GM18520 (cell line): Measurements from ENCODE around the gene RFX1.
"Not testable (repeated sequence)": the region's sequence is repeated elsewhere in the genome, so short reads cannot be mapped to it uniquely, and the experiment has no call there.

ENCODE experiments used
- ATAC-seq: cut with Tn5 transposase; IDR thresholded peaks from one replicate; pipeline ENCODE4 v1.9.1; 2021; ENCODE audit not compliant: unreplicated experiment

RFX1 gene

DNA sequence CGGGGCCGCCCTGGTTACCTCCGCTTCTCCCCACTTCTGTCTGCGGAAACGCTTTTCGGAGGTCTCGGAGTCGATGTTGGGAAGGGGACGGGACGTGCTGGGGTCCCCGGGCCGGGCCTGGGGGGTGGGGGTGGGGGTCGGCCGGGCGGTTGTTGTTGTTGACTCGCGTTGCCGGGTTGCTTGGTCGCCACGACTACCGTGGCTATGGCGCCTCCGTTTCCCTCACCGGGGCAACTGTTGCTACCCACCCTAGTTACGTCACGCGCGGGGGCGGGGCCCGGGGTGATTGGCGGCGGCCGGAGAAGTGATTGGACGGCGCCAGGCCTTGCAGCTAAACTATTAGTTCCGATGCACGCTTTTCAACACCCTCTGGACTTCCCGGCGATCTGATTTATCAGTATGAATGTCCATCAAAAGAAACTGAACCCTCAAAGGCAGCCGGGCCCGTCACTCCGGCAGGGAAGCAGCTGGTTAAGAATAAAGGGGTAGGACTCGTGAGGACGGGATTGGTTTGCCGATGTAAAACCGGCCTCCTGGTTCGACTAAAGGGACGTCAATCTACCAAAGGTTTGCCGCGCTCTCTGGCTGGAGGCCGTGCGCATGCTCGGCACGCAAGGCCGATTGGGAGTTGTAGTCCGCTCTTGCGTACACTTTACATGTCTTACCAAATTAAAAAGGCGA lies at the start of gene RFX1:
Gene RFX1 (minus strand): TSS at position 236 of the 681 bp plus-strand sequence. CDS start 12,477 bp downstream, outside the sequence.
- peak; percentile 75 for ATAC-seq

DNA sequence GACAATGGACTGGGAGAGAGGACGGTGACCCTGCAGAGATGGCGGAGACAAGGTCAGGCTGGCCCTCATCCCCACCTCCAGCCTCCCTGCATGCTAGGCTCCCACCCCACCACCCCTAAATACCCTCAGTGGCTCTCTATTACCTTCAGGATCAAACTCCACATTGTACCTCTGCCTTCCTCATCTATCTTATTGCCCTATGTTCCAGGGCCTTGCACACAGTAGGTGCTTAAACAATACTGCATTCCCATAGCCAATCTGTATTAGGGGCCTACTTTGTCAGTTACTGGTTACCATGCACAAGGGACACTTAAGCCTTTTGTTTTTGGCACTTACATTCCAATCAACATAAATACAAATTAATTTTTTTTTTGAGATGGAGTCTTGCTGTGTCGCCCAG lies 49.3 kb upstream of the RFX1 start:
- no peak for ATAC-seq

DNA sequence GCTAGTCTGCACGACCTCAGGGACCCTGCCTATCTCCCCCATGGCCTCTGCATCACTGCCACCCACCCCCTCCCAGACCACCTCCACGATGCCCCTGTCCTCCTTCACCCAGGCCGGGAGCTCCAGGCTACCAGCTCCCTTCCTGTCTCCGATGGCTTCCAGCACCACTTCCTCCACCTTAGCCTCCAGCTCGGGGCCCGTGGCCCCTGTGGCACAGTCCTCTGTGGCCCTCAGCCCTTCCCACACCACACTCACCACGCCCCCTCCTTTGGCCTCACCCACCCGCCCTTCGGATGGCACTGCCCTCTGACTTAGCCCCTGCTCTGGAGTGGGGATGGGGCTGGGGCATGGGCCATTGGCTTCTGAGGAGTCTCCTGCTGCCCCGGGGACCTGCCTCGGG lies 48.6 kb upstream of the RFX1 start:
- no peak for ATAC-seq

DNA sequence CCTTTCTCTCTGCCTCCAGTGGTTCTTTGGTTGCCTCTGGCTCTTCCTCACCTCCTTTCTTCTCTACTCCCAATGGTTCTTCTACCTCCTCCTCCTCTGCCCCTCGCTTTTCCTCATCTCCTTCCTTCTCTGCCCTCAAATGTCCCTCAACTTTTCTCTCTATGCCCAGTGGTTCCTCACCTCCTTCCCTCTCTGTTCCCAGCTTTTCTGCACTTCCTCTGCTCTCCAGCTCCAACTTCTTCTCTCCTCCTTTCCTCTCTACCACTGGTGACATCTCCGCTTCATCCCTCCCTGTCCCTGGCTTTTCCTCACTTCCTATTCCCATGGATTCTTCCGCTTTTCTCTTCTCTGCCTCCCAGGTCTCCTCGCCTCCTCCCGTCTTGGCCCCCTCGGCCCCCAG lies 48.0 kb upstream of the RFX1 start:
- ATAC-seq = no peak

DNA sequence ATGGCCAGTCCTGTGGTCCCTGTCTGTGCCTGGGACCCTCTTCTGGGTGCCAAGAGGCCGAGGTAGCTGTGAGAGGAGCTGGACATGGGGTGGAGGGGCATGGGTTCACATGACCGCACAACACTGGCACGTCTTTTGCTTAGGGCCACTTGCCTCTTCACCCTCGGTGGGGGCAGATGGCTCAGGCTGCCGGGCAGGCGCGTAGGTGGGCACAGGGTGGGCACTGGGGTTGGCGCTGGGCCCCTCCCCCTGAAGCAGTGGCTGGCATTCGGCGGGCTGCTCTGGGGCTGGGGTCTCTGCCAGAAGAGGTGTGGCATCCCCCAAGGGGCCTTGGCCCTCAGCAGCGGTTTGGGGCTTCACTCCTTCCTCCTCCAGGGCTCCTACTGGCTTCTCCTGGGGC lies 47.4 kb upstream of the RFX1 start:
- ATAC-seq = no peak

DNA sequence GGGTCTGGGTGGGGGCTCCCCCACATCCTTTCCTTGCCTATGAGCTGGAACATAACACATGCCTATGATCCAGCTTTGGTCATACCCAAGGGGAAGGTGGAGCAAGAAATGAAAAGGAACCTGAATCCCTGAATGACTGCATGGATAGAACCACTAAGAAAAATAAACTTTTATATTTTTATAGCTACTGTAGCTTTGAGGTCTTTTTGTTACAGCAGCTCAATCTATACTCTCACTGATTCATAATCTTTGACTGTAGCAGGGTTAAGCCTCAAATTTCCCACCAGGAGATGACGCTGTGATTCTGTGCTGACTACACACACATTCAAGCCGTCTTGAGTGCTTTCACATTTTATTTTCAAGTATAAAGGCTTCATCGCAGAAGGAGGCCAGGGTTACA lies 46.9 kb upstream of the RFX1 start:
- no peak for ATAC-seq

DNA sequence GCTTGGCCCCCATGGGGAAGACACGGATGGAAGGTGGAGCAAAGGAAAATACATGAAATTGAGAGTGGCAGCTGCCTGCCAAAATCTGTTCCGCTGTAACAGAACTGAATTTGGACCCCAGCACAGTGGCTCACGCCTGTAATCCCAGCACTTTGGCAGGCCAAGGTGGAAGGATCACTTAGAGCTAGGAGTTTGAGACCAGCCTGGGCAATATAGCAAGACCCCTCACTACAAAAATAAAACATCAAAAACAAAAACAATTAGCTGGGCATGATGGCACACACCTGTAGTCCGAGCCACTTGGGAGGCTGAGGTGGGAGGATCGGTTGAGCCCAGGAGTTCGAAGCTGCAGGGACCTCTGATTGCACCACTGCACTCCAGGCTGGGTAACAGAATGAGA lies 46.4 kb upstream of the RFX1 start:
- no peak for ATAC-seq

DNA sequence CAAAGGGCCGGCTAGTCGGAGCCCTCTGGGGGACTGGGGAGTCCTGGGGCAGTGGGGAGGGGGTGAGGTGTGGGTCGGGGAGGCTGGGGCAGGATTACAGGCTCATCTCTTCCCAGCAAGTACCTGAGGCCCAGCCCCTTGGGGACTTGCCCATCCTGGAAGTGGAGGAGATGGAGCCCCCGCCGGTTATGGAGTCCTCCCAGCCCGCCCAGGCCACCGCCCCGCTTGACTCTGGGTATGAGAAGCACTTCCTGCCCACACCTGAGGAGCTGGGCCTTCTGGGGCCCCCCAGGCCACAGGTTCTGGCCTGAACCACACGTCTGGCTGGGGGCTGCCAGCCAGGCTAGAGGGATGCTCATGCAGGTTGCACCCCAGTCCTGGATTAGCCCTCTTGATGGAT lies 45.9 kb upstream of the RFX1 start:
- no peak for ATAC-seq

DNA sequence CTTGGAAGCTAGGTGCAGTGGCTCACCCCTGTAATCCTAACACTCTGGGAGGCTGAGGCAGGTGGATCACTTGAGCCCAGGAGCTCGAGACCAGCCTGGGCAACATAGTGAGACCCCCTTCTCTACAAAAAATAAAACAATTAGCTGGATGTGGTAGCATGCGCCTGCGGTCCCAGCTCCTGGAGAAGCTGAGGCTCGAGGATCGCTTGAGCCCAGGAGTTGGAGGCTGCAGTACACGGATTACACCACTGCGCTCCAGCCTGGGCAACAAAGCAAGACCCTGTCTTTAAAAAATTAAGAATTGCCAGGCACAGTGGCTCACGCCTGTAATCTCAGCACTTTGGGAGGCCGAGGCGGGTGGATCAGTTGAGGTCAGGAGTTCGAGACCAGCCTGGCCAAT lies 44.8 kb upstream of the RFX1 start:
- not testable (repeated sequence) for ATAC-seq

DNA sequence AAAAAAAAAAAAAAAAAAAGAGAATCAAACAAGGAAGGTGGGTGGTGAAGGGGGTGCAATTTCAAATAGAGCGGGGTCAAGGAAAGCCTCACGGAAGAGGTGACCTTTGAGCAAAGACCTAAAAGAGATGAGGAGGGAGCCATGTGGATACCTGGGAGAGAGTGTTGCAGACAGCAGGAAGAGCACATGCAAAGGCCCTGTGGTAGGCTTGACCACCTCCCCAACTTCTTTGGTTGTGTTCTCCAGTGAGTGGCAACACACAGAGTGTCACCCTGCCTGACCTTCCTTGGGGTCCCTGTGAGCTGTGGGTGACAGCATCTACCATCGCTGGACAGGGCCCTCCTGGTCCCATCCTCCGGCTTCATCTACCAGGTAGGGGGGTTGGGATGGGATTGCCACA lies 44.4 kb upstream of the RFX1 start:
- no peak for ATAC-seq

DNA sequence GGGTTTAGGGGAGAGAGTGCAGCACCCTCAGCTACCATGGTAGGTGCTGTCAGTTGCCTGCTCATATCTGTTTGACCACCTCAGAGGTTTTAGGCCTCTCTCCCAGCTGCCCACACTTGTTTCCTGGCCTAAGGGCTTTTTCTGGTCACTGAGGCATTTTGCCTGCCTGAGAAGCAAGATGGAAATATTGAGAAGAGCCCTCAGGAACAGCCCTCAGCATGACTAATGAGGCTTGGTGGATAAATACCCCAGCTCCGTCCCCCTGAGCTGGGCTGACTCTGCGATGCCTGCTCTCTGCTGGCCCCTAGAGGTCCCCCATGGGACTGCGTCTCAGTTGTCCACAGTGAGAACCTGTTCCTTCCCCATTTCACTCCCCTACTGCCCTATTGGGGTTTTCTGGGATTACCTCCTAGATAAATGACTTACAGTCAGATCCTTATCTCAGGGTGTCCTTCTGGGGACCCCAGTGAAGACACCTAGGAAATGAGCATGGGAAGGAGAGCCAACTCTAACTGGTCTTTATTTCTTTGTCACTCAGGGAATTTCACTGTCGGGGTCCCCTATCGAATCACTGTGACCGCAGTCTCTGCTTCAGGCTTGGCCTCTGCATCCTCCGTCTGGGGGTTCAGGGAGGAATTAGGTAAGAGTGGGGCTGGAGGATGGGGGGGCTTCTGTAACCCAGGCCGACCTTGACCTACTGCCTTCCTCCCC lies 42.5 kb upstream of the RFX1 start:
- no peak for ATAC-seq

DNA sequence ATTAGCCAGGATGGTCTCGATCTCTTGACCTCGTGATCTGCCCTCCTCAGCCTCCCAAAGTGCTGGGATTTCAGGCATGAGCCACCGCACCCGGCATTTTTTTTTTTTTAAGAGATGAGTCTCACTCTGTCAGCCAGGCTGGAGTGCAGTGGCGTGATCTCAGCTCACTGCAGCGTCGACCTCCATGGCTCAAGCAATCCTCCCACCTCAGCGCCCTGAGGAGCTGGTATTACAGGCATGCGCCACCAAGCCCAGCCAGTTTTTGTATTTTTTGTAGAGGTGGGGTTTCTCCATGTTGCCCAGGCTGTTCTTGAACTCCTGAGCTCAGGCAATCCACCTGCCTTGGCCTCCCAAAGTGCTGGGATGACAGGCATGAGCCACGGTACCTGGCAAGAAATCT lies 41.7 kb upstream of the RFX1 start:
- not testable (repeated sequence) for ATAC-seq

DNA sequence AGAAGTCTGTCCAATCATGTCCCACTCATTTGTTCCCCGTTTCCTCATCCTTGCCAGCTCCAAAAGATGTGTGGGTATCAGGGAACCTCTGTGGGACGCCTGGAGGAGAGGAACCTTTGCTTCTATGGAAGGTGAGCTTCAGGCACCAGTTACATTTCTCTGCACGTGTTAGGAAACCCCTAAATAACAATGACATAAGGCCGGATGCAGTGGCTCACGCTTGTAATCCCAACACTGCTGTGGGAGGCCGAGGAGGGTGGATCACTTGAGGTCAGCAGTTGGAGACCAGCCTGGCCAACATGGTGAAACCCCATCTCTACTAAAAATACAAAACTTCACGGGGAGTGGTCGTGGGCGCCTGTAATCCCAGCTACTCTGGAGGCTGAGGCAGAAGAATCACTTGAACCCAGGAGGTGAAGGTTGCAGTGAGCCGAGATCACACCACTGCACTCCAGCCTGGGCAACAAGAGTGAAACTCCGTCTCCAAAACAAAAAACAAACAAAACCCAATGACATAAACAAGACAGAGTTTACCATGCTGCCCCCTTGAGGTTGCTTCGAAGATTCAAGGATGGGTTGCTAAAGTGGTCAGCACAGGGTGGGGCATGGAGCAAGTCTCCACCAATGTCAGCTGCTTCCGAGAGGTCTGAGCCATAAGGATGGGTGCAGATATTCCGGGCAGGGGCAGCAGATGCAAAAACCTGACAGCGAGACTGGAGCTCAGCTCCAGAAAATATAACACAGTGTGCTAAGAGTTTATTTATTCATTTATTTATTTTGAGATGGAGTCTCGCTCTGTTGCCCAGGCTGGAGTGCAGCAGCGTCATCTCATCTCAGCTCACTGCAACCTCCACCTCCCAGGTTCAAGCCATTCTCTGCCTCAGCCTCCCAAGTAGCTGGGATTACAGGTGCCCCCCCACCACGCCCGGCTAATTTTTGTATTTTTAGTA lies 36.8 kb upstream of the RFX1 start:
- not testable (repeated sequence) for ATAC-seq

DNA sequence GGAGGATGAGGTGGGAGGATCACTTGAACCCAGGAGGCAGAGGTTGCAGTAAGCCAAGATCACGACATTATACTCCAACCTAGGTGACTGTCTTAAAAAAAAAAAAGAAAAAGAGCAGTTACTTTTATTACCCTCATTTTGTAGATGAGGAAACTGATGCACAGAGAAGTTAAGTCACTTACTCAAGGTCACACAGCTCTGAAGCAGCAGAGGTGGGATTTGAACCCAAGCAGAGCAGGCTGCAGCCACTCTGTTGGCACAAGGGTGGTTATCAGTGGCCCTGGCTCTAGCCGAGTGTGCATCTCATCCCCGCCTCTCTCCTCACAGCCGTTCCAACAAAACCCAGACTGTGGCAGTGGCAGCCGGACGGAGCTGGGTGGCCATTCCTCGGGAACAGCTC lies 33.1 kb upstream of the RFX1 start:
- no peak for ATAC-seq

DNA sequence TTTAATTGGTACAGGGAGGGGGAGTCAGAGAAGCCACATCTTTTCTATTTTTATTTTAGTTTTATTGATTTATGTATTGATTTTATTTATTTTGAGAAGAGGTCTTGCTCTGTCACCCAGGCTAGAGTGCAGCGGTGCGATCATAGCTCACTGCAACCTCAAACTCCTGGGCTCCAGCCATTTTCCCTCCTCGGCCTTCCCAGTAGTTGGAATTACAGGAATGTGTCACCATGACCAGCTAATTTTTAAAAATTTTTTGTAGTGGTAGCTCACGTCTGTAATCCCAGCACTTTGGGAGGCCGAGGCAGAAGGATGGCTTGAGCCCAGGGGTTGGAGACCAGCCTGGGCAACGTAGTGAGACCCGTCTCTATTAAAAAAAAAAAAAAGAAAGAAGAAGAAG lies 29.6 kb upstream of the RFX1 start:
- ATAC-seq = no peak

DNA sequence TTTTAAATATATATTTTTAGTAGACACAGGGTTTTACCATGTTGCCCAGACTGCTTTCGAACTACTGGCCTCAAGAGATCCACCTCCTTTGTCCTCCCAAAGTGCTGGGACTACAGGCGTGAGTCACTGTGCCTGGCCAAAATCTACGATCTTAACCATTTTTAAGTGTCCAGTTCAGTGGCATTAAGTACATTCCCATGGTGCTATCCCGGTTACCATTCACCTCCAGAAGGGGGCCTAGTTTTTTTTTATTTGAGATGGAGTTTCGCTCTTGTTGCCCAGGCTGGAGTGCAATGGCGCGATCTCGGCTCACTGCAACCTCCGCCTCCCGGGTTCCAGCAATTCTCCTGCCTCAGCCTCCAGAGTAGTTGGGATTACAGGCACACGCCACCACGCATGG lies 29.0 kb upstream of the RFX1 start:
- not testable (repeated sequence) for ATAC-seq

DNA sequence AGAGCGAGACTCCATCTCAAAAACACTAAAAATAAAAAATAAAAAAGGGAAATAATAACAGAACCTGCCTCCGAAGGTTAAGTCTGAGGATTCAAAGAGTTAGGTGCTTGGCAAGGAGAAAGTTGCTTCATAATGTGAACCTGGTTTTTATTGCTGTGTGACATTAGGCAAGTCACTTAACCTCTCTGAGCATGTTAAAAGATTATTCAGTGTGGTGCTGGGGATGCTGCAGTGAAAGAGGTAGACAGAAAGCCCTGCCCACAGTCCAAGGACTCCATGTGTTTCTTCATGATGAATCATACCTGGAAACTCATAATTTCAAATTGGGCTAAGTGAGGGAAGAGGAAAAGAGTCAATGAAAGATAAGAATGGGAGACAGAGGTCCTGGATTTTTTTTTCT lies 27.8 kb upstream of the RFX1 start:
- no peak for ATAC-seq

DNA sequence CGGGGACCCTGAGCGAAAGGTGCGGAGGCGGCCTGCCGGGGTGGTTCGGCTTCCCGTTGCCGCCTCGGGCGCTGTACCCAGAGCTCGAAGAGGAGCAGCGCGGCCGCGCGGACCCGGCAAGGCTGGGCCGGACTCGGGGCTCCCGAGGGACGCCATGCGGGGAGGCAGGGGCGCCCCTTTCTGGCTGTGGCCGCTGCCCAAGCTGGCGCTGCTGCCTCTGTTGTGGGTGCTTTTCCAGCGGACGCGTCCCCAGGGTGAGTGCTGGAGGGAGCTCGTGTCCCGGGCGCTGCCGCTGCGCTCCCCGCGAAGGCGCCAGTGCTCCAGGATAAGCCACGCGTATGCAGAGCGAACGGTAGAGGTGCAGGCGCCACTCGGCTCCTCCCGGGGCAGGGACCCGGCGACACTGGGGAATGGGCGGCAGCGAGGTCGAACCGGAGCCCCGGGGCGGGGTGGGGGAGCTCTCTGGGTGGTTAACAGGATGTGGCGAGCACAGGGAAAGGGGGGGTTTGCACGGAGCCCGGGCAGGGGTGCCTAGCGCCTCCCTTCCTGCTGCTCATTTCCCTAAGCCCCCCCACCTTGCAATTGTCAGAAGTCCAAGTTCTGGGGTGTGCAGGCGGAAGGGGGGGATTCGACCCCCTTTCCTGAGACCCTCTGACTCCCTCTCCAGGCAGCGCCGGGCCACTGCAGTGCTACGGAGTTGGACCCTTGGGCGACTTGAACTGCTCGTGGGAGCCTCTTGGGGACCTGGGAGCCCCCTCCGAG lies 25.8 kb upstream of the RFX1 start, which contains the start of gene IL27RA:
Gene IL27RA (plus strand): TSS at position 44 of the 762 bp plus-strand sequence. CDS start 111 bp downstream, at position 155.
- no peak for ATAC-seq

DNA sequence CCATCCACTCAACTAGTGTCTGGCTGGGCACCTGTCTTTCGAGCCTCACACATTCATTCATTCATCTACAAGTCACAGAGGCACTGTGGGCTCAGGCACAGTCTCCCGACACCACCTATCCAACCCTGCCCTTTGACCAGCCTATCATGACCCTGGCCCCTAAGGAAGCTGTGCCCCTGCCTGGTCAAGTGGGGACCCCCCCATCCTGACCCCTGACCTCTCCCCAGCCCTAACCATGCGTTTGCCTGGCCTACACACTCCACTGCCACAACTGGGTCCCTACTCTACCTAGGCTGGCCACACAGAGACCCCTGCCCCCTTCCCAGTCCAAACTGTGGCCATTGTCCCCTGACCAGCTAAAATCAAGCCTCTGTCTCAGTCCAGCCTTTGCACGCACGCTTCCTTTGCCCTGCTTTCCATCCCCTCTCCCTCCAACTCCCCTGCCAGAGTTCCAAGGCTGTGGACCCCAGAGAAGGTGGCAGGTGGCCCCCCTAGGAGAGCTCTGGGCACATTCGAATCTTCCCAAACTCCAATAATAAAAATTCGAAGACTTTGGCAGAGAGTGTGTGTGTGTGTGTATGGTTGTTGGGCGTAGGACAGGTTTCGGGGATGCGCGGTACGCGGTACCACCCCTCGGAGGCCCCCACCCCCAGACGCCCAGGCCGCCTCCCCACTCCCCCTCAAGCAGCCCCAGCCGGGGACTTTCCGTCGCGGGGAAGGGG lies 25.0 kb upstream of the RFX1 start:
- no peak for ATAC-seq

DNA sequence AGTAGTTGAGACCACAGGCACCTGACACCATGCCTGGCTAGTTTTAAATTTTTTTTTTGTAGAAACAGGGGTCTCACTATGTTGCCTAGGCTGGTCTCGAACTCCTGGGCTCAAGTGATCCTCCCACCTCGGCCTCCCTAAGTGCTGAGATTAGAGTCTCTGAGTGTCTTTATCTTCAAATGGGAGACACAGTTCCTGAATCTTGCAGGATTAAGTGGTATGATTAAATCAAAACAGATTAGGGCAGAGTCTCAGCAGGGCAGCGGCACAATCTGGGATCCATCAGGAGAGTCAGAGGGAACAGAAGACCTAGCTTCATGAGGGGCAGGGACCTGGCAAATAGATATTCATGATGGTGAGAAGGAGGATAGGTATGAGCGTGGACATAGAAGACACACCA lies 22.8 kb upstream of the RFX1 start:
- ATAC-seq = no peak
